MCF 10A (cell line): ENCODE measurements around the gene SERPINA3. TPM values are rescaled to one million over a fixed set of nuclear protein-coding genes. Genes with fewer than 3 reads are reported as not detected.
"Not testable (repeated sequence)": the region's sequence is repeated elsewhere in the genome, so short reads cannot be mapped to it uniquely, and the experiment has no call there.

Source experiments
- BruUV-seq: library from RNA; stranded (reverse); fragments of 400-500 nt; replicated peaks from 2 replicates; lab custom pipeline; 2021; lab: Mats Ljungman, UMichigan
- CTCF ChIA-PET: fragments of 300-600 bp; sonication (Branson Sonifier 250); formaldehyde crosslinking; extraction: SDS; loops from one replicate; lab custom pipeline; 2021; ENCODE audit warnings: antibody characterized with exemption, inconsistent platforms; lab: Yijun Ruan, JAX
- POLR2A ChIA-PET: fragments of 300-600, 350-650 bp; sonication (Branson Sonifier 250); formaldehyde crosslinking; extraction: SDS; loops from one replicate; lab custom pipeline; 2020; ENCODE audit warnings: antibody characterized with exemption, inconsistent platforms; lab: Yijun Ruan, JAX
- DNase-seq: peaks from one replicate; pipeline ENCODE4 v3.0.0-alpha.2; 2018; ENCODE audit not compliant: unreplicated experiment
- H3K27ac Mint-ChIP-seq: one replicate; pipeline ENCODE4 v1.8.0; 2022; ENCODE audit warnings: mild to moderate bottlenecking, low read depth, mixed read lengths; ENCODE audit not compliant: unreplicated experiment
- H3K27me3 Mint-ChIP-seq: one replicate; pipeline ENCODE4 v1.8.0; 2022; ENCODE audit warnings: mixed read lengths; ENCODE audit not compliant: insufficient read depth, unreplicated experiment
- H3K36me3 Mint-ChIP-seq: one replicate; pipeline ENCODE4 v1.8.0; 2022; ENCODE audit warnings: mild to moderate bottlenecking, moderate library complexity, mixed read lengths; ENCODE audit not compliant: insufficient read depth, unreplicated experiment
- H3K4me1 Mint-ChIP-seq: one replicate; pipeline ENCODE4 v1.8.0; 2022; ENCODE audit warnings: mixed read lengths; ENCODE audit not compliant: insufficient read depth, unreplicated experiment
- H3K4me3 Mint-ChIP-seq: one replicate; pipeline ENCODE4 v1.8.0; 2022; ENCODE audit warnings: mild to moderate bottlenecking, moderate library complexity, mixed read lengths; ENCODE audit not compliant: unreplicated experiment
- H3K9me3 Mint-ChIP-seq: one replicate; pipeline ENCODE4 v1.8.0; 2022; ENCODE audit warnings: mixed read lengths; ENCODE audit not compliant: unreplicated experiment
- CTCF ChIP-seq: fragments of 200-600 bp; IDR thresholded peaks from one replicate; pipeline ENCODE4 v1.8.0; 2022; ENCODE audit warnings: antibody characterized with exemption, mild to moderate bottlenecking; ENCODE audit not compliant: unreplicated experiment
- intact Hi-C: fragments of 100-400 bp; cut with micrococcal nuclease; formaldehyde crosslinking; loops from 2 replicates; pipeline ENCODE4 v1.14.1; 2022
- total RNA-seq: library from RNA; stranded (reverse); gene quantifications from 2 replicates; pipeline ENCODE4 v1.2.3, GENCODE V29; 2022

The SERPINA3 gene
- total RNA-seq, 1 experiment from 2014 or later: 44.5 TPM

- TF ChIP-seq CTCF: no peak
- H3K9me3 Mint-ChIP-seq: no peaks in the 10 kb centered on the region
- no peaks in the 10 kb centered on the region for H3K27me3 Mint-ChIP-seq
- ChIA-PET POLR2A (no interaction called here), CTCF (interaction anchor here (0.6 to 4.8 kb wide), 3 partner anchors 12 to 25 kb away, joined by 3 to 31 read pairs (median 4); no protein-coding TSS in a partner anchor)
- no peaks in the 10 kb centered on the region for H3K36me3 Mint-ChIP-seq
- no TSS peak for BruUV-seq
- intact Hi-C loops: no loop called here
- no peak overlapping the region for H3K4me3 Mint-ChIP-seq
- H3K4me1 Mint-ChIP-seq: peaks cover 8% of the 10 kb centered on the region
- no peak overlapping the region for H3K27ac Mint-ChIP-seq
- DNase-seq: no peak
Measured at GRCh38 chr14:94574336-94574735, 37.9 kb upstream of the SERPINA3 start.

- no peak overlapping the region for H3K27ac Mint-ChIP-seq
- TF ChIP-seq CTCF: no peak
- ChIA-PET CTCF (interaction anchor here (2.6 kb wide), 1 partner anchor 27 kb away, joined by 7 read pairs; no protein-coding TSS in a partner anchor), POLR2A (no interaction called here)
- intact Hi-C loops: no loop called here
- BruUV-seq: no TSS peak
- H3K9me3 Mint-ChIP-seq: no peaks in the 10 kb centered on the region
- peaks cover 8% of the 10 kb centered on the region for H3K4me1 Mint-ChIP-seq
- H3K36me3 Mint-ChIP-seq: no peaks in the 10 kb centered on the region
- no peak overlapping the region for H3K4me3 Mint-ChIP-seq
- DNase-seq: peak; percentile 61
- no peaks in the 10 kb centered on the region for H3K27me3 Mint-ChIP-seq
Measured at GRCh38 chr14:94575730-94576585, 36.2 kb upstream of the SERPINA3 start.

- H3K27me3 Mint-ChIP-seq, H3K36me3 Mint-ChIP-seq, H3K4me1 Mint-ChIP-seq, intact Hi-C loops, POLR2A ChIA-PET, H3K27ac Mint-ChIP-seq, H3K9me3 Mint-ChIP-seq, BruUV-seq, H3K4me3 Mint-ChIP-seq, DNase-seq: not testable (repeated sequence)
- CTCF ChIA-PET: interaction anchor here (2.6 kb wide), 1 partner anchor 29 kb away, joined by 7 read pairs; no protein-coding TSS in a partner anchor
Measured at GRCh38 chr14:94577472-94577871, 34.7 kb upstream of the SERPINA3 start.

GRCh38 chr14:94578712-94579111, 33.5 kb upstream of the SERPINA3 start:
- H3K27me3 Mint-ChIP-seq: no peaks in the 10 kb centered on the region
- H3K36me3 Mint-ChIP-seq: no peaks in the 10 kb centered on the region
- DNase-seq: no peak
- POLR2A ChIA-PET: no interaction called here
- H3K4me1 Mint-ChIP-seq: peaks cover 8% of the 10 kb centered on the region
- CTCF ChIA-PET: no interaction called here
- no peak for TF ChIP-seq CTCF
- H3K4me3 Mint-ChIP-seq: no peak overlapping the region
- no TSS peak for BruUV-seq
- H3K27ac Mint-ChIP-seq: no peak overlapping the region
- H3K9me3 Mint-ChIP-seq: no peaks in the 10 kb centered on the region
- intact Hi-C loops: no loop called here
